Mammary epithelial cell (primary cell): ENCODE results near the gene GLB1L3.

Experiments
- EZH2 ChIP-seq: IDR thresholded peaks from 2 replicates; pipeline ENCODE4 v1.6.1; 2012; ENCODE audit warnings: low read length, inconsistent platforms, borderline replicate concordance
- TF ChIP-seq, protein P1 (sequence below), 2 donors: IDR thresholded peaks in 1 of 2; conservative IDR thresholded peaks in 1 of 2; 2 replicates each; pipeline ENCODE4 v1.5.1; 2011 to 2012; ENCODE audit warnings: inconsistent platforms in 2 of 2, low read length in 2 of 2, mild to moderate bottlenecking in 2 of 2, control low read depth in 1 of 2, low read depth in 1 of 2; ENCODE audit not compliant: insufficient read depth in 1 of 2; ENCODE audit errors: extremely low read depth in 1 of 2

DNA sequence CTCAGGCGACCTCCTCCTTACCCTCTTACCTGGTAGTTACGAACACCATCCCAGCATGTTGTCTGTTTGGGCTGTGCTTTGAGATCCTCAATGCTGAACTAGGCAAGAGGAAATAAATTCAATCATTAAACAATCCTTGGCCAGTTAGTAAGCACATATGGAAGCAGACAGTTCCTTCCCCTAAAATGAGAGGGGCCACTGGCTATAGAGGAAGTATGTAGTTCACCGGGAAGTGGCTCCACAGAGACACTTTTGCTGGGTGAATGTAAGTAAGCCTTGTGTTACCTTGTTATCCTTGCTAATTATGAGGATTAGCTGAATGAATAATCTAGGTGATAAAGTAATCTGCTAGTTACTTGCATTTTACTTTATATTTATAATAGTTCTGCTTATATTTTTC is 25.9 kb upstream of the GLB1L3 start:
- TF ChIP-seq, protein P1, sequence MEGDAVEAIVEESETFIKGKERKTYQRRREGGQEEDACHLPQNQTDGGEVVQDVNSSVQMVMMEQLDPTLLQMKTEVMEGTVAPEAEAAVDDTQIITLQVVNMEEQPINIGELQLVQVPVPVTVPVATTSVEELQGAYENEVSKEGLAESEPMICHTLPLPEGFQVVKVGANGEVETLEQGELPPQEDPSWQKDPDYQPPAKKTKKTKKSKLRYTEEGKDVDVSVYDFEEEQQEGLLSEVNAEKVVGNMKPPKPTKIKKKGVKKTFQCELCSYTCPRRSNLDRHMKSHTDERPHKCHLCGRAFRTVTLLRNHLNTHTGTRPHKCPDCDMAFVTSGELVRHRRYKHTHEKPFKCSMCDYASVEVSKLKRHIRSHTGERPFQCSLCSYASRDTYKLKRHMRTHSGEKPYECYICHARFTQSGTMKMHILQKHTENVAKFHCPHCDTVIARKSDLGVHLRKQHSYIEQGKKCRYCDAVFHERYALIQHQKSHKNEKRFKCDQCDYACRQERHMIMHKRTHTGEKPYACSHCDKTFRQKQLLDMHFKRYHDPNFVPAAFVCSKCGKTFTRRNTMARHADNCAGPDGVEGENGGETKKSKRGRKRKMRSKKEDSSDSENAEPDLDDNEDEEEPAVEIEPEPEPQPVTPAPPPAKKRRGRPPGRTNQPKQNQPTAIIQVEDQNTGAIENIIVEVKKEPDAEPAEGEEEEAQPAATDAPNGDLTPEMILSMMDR (conservative IDR thresholded peaks at IDR 0.05 in 1 of 2, IDR thresholded peaks at IDR 0.05 in 1 of 2; ENCODE audit: extremely low read depth in 1 of 2, insufficient read depth in 1 of 2, low read depth in 1 of 2, low read length in 2 of 2): no peak
- TF ChIP-seq EZH2: no peak
